ENCODE results near the gene TRIO. TPM values are rescaled to one million over a fixed set of nuclear protein-coding genes. Genes with fewer than 3 reads are reported as not detected.

TRIO gene
- total RNA-seq, 2 experiments from 2014 or later = 3.7 to 4.2 TPM

- Mint-ChIP-seq H3K9me3 (no peaks in the 10 kb centered on the region), H3K27ac (no peak overlapping the region), H3K4me3 (no peak overlapping the region), H3K36me3 (ENCODE audit: low read depth) (no peaks in the 10 kb centered on the region), H3K27me3 (no peaks in the 10 kb centered on the region), H3K4me1 (peaks cover 9% of the 10 kb centered on the region)
- CTCF ChIA-PET = no interaction called here
- no peak for DNase-seq
- POLR2A ChIA-PET = no interaction called here
Observed at GRCh38 chr5:14486996-14487896, 344.1 kb downstream of the TRIO start.

- no peaks in the 10 kb centered on the region for H3K27me3 Mint-ChIP-seq
- no peak for DNase-seq
- peaks cover 9% of the 10 kb centered on the region for H3K4me1 Mint-ChIP-seq
- H3K36me3 Mint-ChIP-seq (ENCODE audit: low read depth) = no peaks in the 10 kb centered on the region
- ChIA-PET CTCF (no interaction called here), POLR2A (no interaction called here)
- H3K4me3 Mint-ChIP-seq = no peak overlapping the region
- no peak overlapping the region for H3K27ac Mint-ChIP-seq
- H3K9me3 Mint-ChIP-seq = no peaks in the 10 kb centered on the region
Observed at GRCh38 chr5:14487897-14488570, 344.9 kb downstream of the TRIO start.

- no peak for DNase-seq
- Mint-ChIP-seq H3K27me3 (no peaks in the 10 kb centered on the region), H3K4me1 (peaks cover 9% of the 10 kb centered on the region), H3K27ac (no peak overlapping the region), H3K9me3 (no peaks in the 10 kb centered on the region), H3K4me3 (no peak overlapping the region), H3K36me3 (ENCODE audit: low read depth) (no peaks in the 10 kb centered on the region)
- ChIA-PET POLR2A (no interaction called here), CTCF (no interaction called here)
Observed at GRCh38 chr5:14488709-14489108, 345.6 kb downstream of the TRIO start.

GRCh38 chr5:14489643-14490042, 346.5 kb downstream of the TRIO start:
- H3K27ac Mint-ChIP-seq = no peak overlapping the region
- H3K36me3 Mint-ChIP-seq (ENCODE audit: low read depth) = no peaks in the 10 kb centered on the region
- ChIA-PET CTCF (interaction anchor here (0.6 to 1.6 kb wide), 2 partner anchors 15 to 127 kb away, joined by 3 to 4 read pairs; no protein-coding TSS in a partner anchor), POLR2A (no interaction called here)
- peaks cover 7% of the 10 kb centered on the region for H3K4me1 Mint-ChIP-seq
- H3K4me3 Mint-ChIP-seq = no peak overlapping the region
- H3K27me3 Mint-ChIP-seq = no peaks in the 10 kb centered on the region
- no peak for DNase-seq
- H3K9me3 Mint-ChIP-seq = no peaks in the 10 kb centered on the region

GRCh38 chr5:14490309-14490711, 347.2 kb downstream of the TRIO start:
- Mint-ChIP-seq H3K27ac (no peak overlapping the region), H3K4me1 (peaks cover under 1% of the 10 kb centered on the region), H3K36me3 (ENCODE audit: low read depth) (no peaks in the 10 kb centered on the region), H3K27me3 (no peaks in the 10 kb centered on the region), H3K9me3 (no peaks in the 10 kb centered on the region), H3K4me3 (no peak overlapping the region)
- ChIA-PET POLR2A (no interaction called here), CTCF (interaction anchor here (0.6 to 1.8 kb wide), 3 partner anchors 16 to 138 kb away, joined by 3 to 4 read pairs (median 3); no protein-coding TSS in a partner anchor)
- DNase-seq = no peak

GRCh38 chr5:14491015-14491915, 348.1 kb downstream of the TRIO start:
- DNase-seq = no peak
- no peak overlapping the region for H3K27ac Mint-ChIP-seq
- H3K4me3 Mint-ChIP-seq = no peak overlapping the region
- H3K9me3 Mint-ChIP-seq = no peaks in the 10 kb centered on the region
- ChIA-PET POLR2A (no interaction called here), CTCF (interaction anchor here (1.8 kb wide), 1 partner anchor 137 kb away, joined by 3 read pairs; no protein-coding TSS in a partner anchor)
- peaks cover 3% of the 10 kb centered on the region for H3K4me1 Mint-ChIP-seq
- no peaks in the 10 kb centered on the region for H3K27me3 Mint-ChIP-seq
- H3K36me3 Mint-ChIP-seq (ENCODE audit: low read depth) = no peaks in the 10 kb centered on the region

GRCh38 chr5:14492331-14492964, 349.3 kb downstream of the TRIO start:
- Mint-ChIP-seq H3K9me3 (no peaks in the 10 kb centered on the region), H3K27me3 (no peaks in the 10 kb centered on the region), H3K4me3 (no peak overlapping the region), H3K4me1 (peaks cover 3% of the 10 kb centered on the region), H3K27ac (no peak overlapping the region), H3K36me3 (ENCODE audit: low read depth) (no peaks in the 10 kb centered on the region)
- CTCF ChIA-PET = no interaction called here
- POLR2A ChIA-PET = no interaction called here
- DNase-seq = no peak

- Mint-ChIP-seq H3K36me3 (ENCODE audit: low read depth) (no peaks in the 10 kb centered on the region), H3K27ac (no peak overlapping the region), H3K4me1 (peaks cover 3% of the 10 kb centered on the region), H3K9me3 (no peaks in the 10 kb centered on the region), H3K27me3 (no peaks in the 10 kb centered on the region), H3K4me3 (no peak overlapping the region)
- no peak for DNase-seq
- POLR2A ChIA-PET = no interaction called here
- CTCF ChIA-PET = interaction anchor here (0.8 kb wide), 1 partner anchor 154 kb away, joined by 3 read pairs; no protein-coding TSS in a partner anchor
Observed at GRCh38 chr5:14495301-14495700, 352.2 kb downstream of the TRIO start.

- POLR2A ChIA-PET = no interaction called here
- H3K4me1 Mint-ChIP-seq = peaks cover 3% of the 10 kb centered on the region
- H3K27me3 Mint-ChIP-seq = no peaks in the 10 kb centered on the region
- CTCF ChIA-PET = no interaction called here
- no peak overlapping the region for H3K4me3 Mint-ChIP-seq
- no peaks in the 10 kb centered on the region for H3K9me3 Mint-ChIP-seq
- no peak for DNase-seq
- H3K27ac Mint-ChIP-seq = no peak overlapping the region
- H3K36me3 Mint-ChIP-seq (ENCODE audit: low read depth) = no peaks in the 10 kb centered on the region
Observed at GRCh38 chr5:14497311-14497710, 354.2 kb downstream of the TRIO start.

- Mint-ChIP-seq H3K36me3 (ENCODE audit: low read depth) (no peaks in the 10 kb centered on the region), H3K4me3 (no peak overlapping the region), H3K9me3 (no peaks in the 10 kb centered on the region), H3K27me3 (no peaks in the 10 kb centered on the region), H3K4me1 (no peaks in the 10 kb centered on the region), H3K27ac (no peak overlapping the region)
- ChIA-PET POLR2A (no interaction called here), CTCF (no interaction called here)
- DNase-seq = no peak
Observed at GRCh38 chr5:14501353-14502293, 358.5 kb downstream of the TRIO start.

- CTCF ChIA-PET = no interaction called here
- no peak for DNase-seq
- Mint-ChIP-seq H3K36me3 (ENCODE audit: low read depth) (no peaks in the 10 kb centered on the region), H3K4me1 (no peaks in the 10 kb centered on the region), H3K27me3 (no peaks in the 10 kb centered on the region), H3K27ac (no peak overlapping the region), H3K9me3 (no peaks in the 10 kb centered on the region), H3K4me3 (no peak overlapping the region)
- POLR2A ChIA-PET = no interaction called here
Observed at GRCh38 chr5:14502294-14502690, 359.1 kb downstream of the TRIO start.
